Tibial artery (tissue), 4 donors: Measurements from ENCODE around the gene CATSPER3.

Experiments
- DNase-seq, 2 donors: peaks; one replicate each; pipeline ENCODE4 v3.0.0-alpha.2; 2019
- H3K27ac ChIP-seq, 2 donors: fragments of 200-600 bp; sonication (generic) in 1 of 2; 1 replicate in 1 of 2; 2 replicates in 1 of 2; pipeline ENCODE4 v1.5.1; 2018 to 2019; ENCODE audit warnings: mild to moderate bottlenecking in 1 of 2
- H3K27me3 ChIP-seq, 2 donors: fragments of 200-600 bp; sonication (generic) in 1 of 2; one replicate each; pipeline versions ENCODE4 v1.5.1 to v1.6.0; 2016 to 2019
- H3K36me3 ChIP-seq, 3 donors: fragments of 200-600 bp; sonication (generic) in 2 of 3; one replicate each; pipeline ENCODE4 v1.5.1; 2016 to 2019; ENCODE audit warnings: mild to moderate bottlenecking in 2 of 3
- H3K4me1 ChIP-seq, 4 donors: fragments of 200-600 bp; sonication (generic) in 2 of 4; 1 replicate in 3 of 4; 2 replicates in 1 of 4; pipeline ENCODE4 v1.5.1; 2016 to 2019
- H3K4me3 ChIP-seq, 2 donors: fragments of 200-600 bp; sonication (generic) in 1 of 2; 1 replicate in 1 of 2; 2 replicates in 1 of 2; pipeline ENCODE4 v1.5.1; 2018 to 2019; ENCODE audit warnings: mild to moderate bottlenecking in 2 of 2
- H3K9me3 ChIP-seq, 3 donors: fragments of 200-600 bp; sonication (generic) in 1 of 3; one replicate each; pipeline ENCODE4 v1.5.1; 2016 to 2019
- CTCF ChIP-seq, 2 experiments: fragments of 200-600 bp in 1 of 2; fragments of 450-650 bp in 1 of 2; IDR thresholded peaks; one replicate each; pipeline ENCODE4 v1.5.1; 2017 to 2019; ENCODE audit warnings: antibody characterized with exemption in 2 of 2, mild to moderate bottlenecking in 1 of 2, moderate library complexity in 1 of 2
- intact Hi-C: fragments of 100-400 bp; cut with DNase I; formaldehyde crosslinking; loops from one replicate; pipeline ENCODE4 v1.15.0; 2023; ENCODE audit warnings: low total_unique reads

Gene CATSPER3

GRCh38 chr5:134935711-134936602, 31.8 kb upstream of the CATSPER3 start:
- no peaks in the 10 kb centered on the region for H3K27me3 ChIP-seq
- TF ChIP-seq CTCF (IDR thresholded peaks at IDR 0.05), result no peak
- no peak for DNase-seq
- no peaks in the 10 kb centered on the region for H3K9me3 ChIP-seq
- intact Hi-C loops, result no loop called here
- H3K4me3 ChIP-seq, result no peak overlapping the region
- no peaks in the 10 kb centered on the region for H3K4me1 ChIP-seq
- H3K36me3 ChIP-seq, result peaks cover 3 to 17% (median 6%) of the 10 kb centered on the region in 3 donors
- H3K27ac ChIP-seq, result no peak overlapping the region

- no peak for DNase-seq
- Histone ChIP-seq H3K4me3 (no peak overlapping the region), H3K36me3 (peaks cover 3 to 13% (median 6%) of the 10 kb centered on the region in 3 donors), H3K27me3 (no peaks in the 10 kb centered on the region), H3K9me3 (no peaks in the 10 kb centered on the region), H3K4me1 (no peaks in the 10 kb centered on the region), H3K27ac (no peak overlapping the region)
- intact Hi-C loops, result no loop called here
- TF ChIP-seq CTCF (IDR thresholded peaks at IDR 0.05), result no peak
Measured at GRCh38 chr5:134937526-134937925, 30.2 kb upstream of the CATSPER3 start.

GRCh38 chr5:134938030-134938429, 29.7 kb upstream of the CATSPER3 start:
- Histone ChIP-seq H3K4me1 (no peaks in the 10 kb centered on the region), H3K27ac (no peak overlapping the region), H3K36me3 (peaks cover 3 to 13% (median 5%) of the 10 kb centered on the region in 3 donors), H3K9me3 (no peaks in the 10 kb centered on the region), H3K27me3 (no peaks in the 10 kb centered on the region), H3K4me3 (no peak overlapping the region)
- TF ChIP-seq CTCF (IDR thresholded peaks at IDR 0.05), result no peak
- no peak for DNase-seq
- intact Hi-C loops, result no loop called here

- TF ChIP-seq CTCF (IDR thresholded peaks at IDR 0.05), result no peak
- intact Hi-C loops, result no loop called here
- no peak overlapping the region for H3K4me3 ChIP-seq
- H3K9me3 ChIP-seq, result no peaks in the 10 kb centered on the region
- H3K36me3 ChIP-seq, result peaks cover 0 to 13% (median 3%) of the 10 kb centered on the region in 3 donors
- no peaks in the 10 kb centered on the region for H3K27me3 ChIP-seq
- H3K4me1 ChIP-seq, result no peaks in the 10 kb centered on the region
- H3K27ac ChIP-seq, result no peak overlapping the region
- no peak for DNase-seq
Measured at GRCh38 chr5:134939500-134939899, 28.2 kb upstream of the CATSPER3 start.

- Histone ChIP-seq H3K4me3 (no peak overlapping the region), H3K9me3 (no peaks in the 10 kb centered on the region), H3K27ac (no peak overlapping the region), H3K4me1 (peaks cover 0 to 2% (median 0%) of the 10 kb centered on the region in 4 donors), H3K36me3 (no peaks in the 10 kb centered on the region), H3K27me3 (no peaks in the 10 kb centered on the region)
- intact Hi-C loops, result no loop called here
- TF ChIP-seq CTCF (IDR thresholded peaks at IDR 0.05), result no peak
- no peak for DNase-seq
Measured at GRCh38 chr5:134943547-134943946, 24.2 kb upstream of the CATSPER3 start.
